GM23248 (cell line): ENCODE measurements around the gene ARHGEF25. TPM values are rescaled to one million over a fixed set of nuclear protein-coding genes. Genes with fewer than 3 reads are reported as not detected.
"Not testable (repeated sequence)": the region's sequence is repeated elsewhere in the genome, so short reads cannot be mapped to it uniquely, and the experiment has no call there.

Source experiments
- DNase-seq: peaks from one replicate; pipeline ENCODE4 v3.0.0-alpha.2; 2015
- H2AFZ ChIP-seq: fragments of 200-600 bp; sonication (generic); 2 replicates; pipeline ENCODE4 v1.6.1; 2016; ENCODE audit warnings: antibody characterized with exemption
- H3F3A ChIP-seq: fragments of 200-600 bp; sonication (generic); 2 replicates; pipeline ENCODE4 v1.6.1; 2016; ENCODE audit warnings: mild to moderate bottlenecking, antibody characterized with exemption, mixed run types; ENCODE audit not compliant: insufficient read depth
- H3K27ac ChIP-seq: fragments of 200-600 bp; sonication (generic); 2 replicates; pipeline ENCODE4 v1.5.1; 2016; ENCODE audit warnings: mild to moderate bottlenecking
- H3K27me3 ChIP-seq: fragments of 200-600 bp; sonication (generic); replicated peaks from 2 replicates; pipeline ENCODE4 v1.6.1; 2016; ENCODE audit warnings: mild to moderate bottlenecking; ENCODE audit not compliant: insufficient read depth
- H3K36me3 ChIP-seq: fragments of 200-600 bp; sonication (generic); 2 replicates; pipeline ENCODE4 v1.6.1; 2016; ENCODE audit warnings: low read depth, mild to moderate bottlenecking
- H3K4me1 ChIP-seq: fragments of 200-600 bp; sonication (generic); 2 replicates; pipeline ENCODE4 v1.6.1; 2016; ENCODE audit warnings: mild to moderate bottlenecking; ENCODE audit not compliant: insufficient read depth
- H3K4me2 ChIP-seq: fragments of 200-600 bp; sonication (generic); one replicate; pipeline ENCODE4 v1.6.1; 2016; ENCODE audit warnings: mild to moderate bottlenecking; ENCODE audit not compliant: unreplicated experiment
- H3K4me3 ChIP-seq: fragments of 200-600 bp; sonication (generic); 2 replicates; pipeline ENCODE4 v1.5.1; 2016; ENCODE audit warnings: mild to moderate bottlenecking
- H3K79me2 ChIP-seq: fragments of 200-600 bp; sonication (generic); 2 replicates; pipeline ENCODE4 v1.6.1; 2016; ENCODE audit warnings: mild to moderate bottlenecking; ENCODE audit not compliant: insufficient read depth
- H3K9ac ChIP-seq: fragments of 200-600 bp; sonication (generic); 2 replicates; pipeline ENCODE4 v1.6.1; 2016; ENCODE audit warnings: mild to moderate bottlenecking
- H3K9me2 ChIP-seq: fragments of 200-600 bp; sonication (generic); 2 replicates; pipeline ENCODE4 v1.6.1; 2016; ENCODE audit warnings: mixed run types, mild to moderate bottlenecking, moderate library complexity; ENCODE audit not compliant: insufficient read depth
- H3K9me3 ChIP-seq: fragments of 200-600 bp; sonication (generic); one replicate; pipeline ENCODE4 v1.6.1; 2017; ENCODE audit warnings: low read depth
- H4K20me1 ChIP-seq: fragments of 200-600 bp; sonication (generic); 2 replicates; pipeline ENCODE4 v1.6.0; 2016; ENCODE audit not compliant: insufficient read depth
- EZH2 ChIP-seq: fragments of 200-600 bp; sonication (generic); IDR thresholded peaks from 2 replicates; pipeline ENCODE4 v1.6.1; 2018; ENCODE audit warnings: antibody characterized with exemption, mild to moderate bottlenecking; ENCODE audit not compliant: insufficient read depth, poor library complexity, severe bottlenecking
- EZH2phosphoT487 ChIP-seq: fragments of 200-600 bp; sonication (generic); IDR thresholded peaks from 2 replicates; pipeline ENCODE4 v1.6.1; 2018; ENCODE audit warnings: antibody characterized with exemption, moderate library complexity, mild to moderate bottlenecking, low read depth; ENCODE audit not compliant: insufficient read depth
- WGBS, 2 experiments: methylation state at CpG; one replicate each; pipeline ENCODE4 v1.1.6; 2015 to 2017; ENCODE audit warnings: low lambda C conversion rate in 2 of 2, low coverage in 1 of 2; ENCODE audit errors: missing lambda C conversion rate in 2 of 2; 5-methylcytosine and 5-hydroxymethylcytosine counted together
- in situ Hi-C: fragments of 300-500 bp; cut with MboI; formaldehyde crosslinking; loops from 2 replicates; pipeline ENCODE4 v1.15.0; 2020
- polyA plus RNA-seq: library from polyadenylated mRNA; unstranded; fragments of >200 nt; fragmentation: Nextera tagmentation; extraction: Ambion mirVana; gene quantifications from 2 replicates; pipeline ENCODE4 v1.2.1, GENCODE V29; 2016
- total RNA-seq: library from RNA; depleted of rRNA; stranded (reverse); fragments of >200 nt; shearing (Covaris generic); gene quantifications from 2 replicates; pipeline ENCODE4 v1.2.3, GENCODE V29; 2014

Gene ARHGEF25
- total and polyA plus RNA-seq, 2 experiments from 2014 or later: 0.60 to 24.2 TPM

DNA sequence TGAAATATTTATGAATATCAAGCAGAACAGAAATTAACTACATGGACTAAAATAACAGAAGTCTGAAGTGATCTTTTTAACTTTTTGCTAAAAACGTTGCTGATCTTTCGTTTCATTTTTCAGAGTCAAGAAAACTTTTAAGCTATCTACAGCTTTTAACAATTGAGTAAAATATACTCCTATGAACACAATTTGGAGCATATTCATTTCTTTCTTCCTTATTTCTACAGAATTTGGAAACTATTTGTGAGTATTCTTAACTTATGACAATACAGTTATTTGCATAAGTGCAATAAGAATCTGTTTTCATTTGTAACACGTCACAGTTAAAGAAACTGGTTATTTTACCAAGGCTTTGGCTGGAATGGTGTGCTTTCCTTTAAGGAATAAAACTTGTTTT, 42.8 kb downstream of the ARHGEF25 start:
- Histone ChIP-seq H4K20me1 (no peaks in the 10 kb centered on the region), H3K36me3 (no peaks in the 10 kb centered on the region), H2AFZ (no peak overlapping the region), H3K9me3 (no peaks in the 10 kb centered on the region), H3K4me1 (no peaks in the 10 kb centered on the region), H3K4me2 (no peak overlapping the region), H3K9me2 (no peaks in the 10 kb centered on the region), H3K27me3 (peaks cover 14% of the 10 kb centered on the region; the same call in 1 of the 2 replicates), H3K4me3 (no peak overlapping the region), H3K9ac (no peak overlapping the region), H3F3A (no peaks in the 10 kb centered on the region), H3K27ac (no peak overlapping the region), H3K79me2 (no peaks in the 10 kb centered on the region)
- TF ChIP-seq EZH2phosphoT487: no peak
- TF ChIP-seq EZH2: no peak
- DNase-seq: no peak
- in situ Hi-C loops: no loop called here
- WGBS, 2 experiments: 8 to 16% methylated on average over 3 of the region's 3 CpGs

DNA sequence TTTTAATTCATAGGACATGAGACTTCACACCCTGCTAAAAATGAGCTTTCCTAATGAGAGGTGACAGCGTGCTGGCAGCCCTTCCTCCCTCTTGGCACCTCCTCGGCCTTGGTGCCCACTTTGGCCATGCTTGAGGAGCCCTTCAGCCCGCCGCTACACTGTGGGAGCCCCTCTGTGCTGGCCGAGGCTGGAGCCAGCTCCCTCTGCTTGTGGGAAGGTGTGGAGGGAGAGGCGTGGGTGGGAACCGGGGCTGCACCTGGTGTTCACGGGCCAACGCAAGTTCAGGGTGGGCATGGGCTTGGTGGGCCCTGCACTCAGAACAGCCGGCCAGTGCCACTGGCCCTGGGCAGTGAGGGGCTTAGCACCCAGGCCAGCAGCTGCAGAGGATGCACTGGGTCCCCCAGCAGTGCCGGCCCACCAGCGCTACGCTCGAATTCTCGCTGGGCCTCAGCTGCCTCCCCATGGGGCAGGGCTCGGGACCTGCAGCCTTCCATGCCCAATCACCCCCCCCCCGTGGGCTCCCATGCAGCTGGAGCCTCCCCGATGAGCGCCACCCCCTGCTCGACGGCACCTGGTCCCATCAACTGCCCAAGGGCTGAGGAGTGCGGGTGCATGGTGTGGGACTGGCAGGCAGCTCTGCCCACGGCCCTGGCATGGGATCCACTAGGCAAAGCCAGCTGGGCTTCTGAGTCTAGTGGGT, 44.5 kb downstream of the ARHGEF25 start:
- 58 to 62% methylated on average over 22 to 23 of the region's 23 CpGs for WGBS, 2 experiments
- Histone ChIP-seq H3K36me3 (no peaks in the 10 kb centered on the region), H3K9me2 (no peaks in the 10 kb centered on the region), H2AFZ (no peak overlapping the region), H3K9me3 (no peaks in the 10 kb centered on the region), H3F3A (no peaks in the 10 kb centered on the region), H4K20me1 (no peaks in the 10 kb centered on the region), H3K27ac (no peak overlapping the region), H3K4me3 (no peak overlapping the region), H3K9ac (no peak overlapping the region), H3K79me2 (no peaks in the 10 kb centered on the region), H3K4me1 (no peaks in the 10 kb centered on the region), H3K27me3 (peaks cover 14% of the 10 kb centered on the region; the same call in 1 of the 2 replicates), H3K4me2 (no peak overlapping the region)
- no peak for DNase-seq
- TF ChIP-seq EZH2 (no peak), EZH2phosphoT487 (no peak)
- in situ Hi-C loops: no loop called here

DNA sequence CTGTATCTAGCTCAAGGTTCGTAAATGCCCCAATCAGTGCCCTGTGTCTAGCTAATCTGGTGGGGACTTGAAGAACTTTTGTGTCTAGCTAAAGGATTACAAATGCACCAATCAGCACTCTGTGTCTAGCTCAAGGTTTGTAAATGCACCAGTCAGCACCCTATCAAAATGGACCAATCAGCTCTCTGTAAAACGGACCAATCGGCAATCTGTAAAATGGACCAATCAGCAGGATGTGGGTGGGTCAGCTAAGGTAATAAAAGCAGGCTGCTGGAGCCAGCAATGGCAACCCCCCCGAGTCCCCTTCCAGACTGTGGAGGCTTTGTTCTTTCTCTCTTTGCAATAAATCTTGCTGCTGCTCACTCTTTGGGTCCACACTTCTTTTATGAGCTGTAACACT, 45.2 kb downstream of the ARHGEF25 start:
- H3K36me3 ChIP-seq, H3K9ac ChIP-seq, H3K79me2 ChIP-seq, H2AFZ ChIP-seq, DNase-seq, H3K27ac ChIP-seq, H3K9me3 ChIP-seq, H3K4me2 ChIP-seq, H3K4me1 ChIP-seq, H3K9me2 ChIP-seq, H3F3A ChIP-seq, in situ Hi-C loops, H4K20me1 ChIP-seq, H3K4me3 ChIP-seq: not testable (repeated sequence)
- H3K27me3 ChIP-seq: peaks cover 14% of the 10 kb centered on the region; the same call in 1 of the 2 replicates
- 55 to 66% methylated on average over 4 of the region's 4 CpGs for WGBS, 2 experiments

DNA sequence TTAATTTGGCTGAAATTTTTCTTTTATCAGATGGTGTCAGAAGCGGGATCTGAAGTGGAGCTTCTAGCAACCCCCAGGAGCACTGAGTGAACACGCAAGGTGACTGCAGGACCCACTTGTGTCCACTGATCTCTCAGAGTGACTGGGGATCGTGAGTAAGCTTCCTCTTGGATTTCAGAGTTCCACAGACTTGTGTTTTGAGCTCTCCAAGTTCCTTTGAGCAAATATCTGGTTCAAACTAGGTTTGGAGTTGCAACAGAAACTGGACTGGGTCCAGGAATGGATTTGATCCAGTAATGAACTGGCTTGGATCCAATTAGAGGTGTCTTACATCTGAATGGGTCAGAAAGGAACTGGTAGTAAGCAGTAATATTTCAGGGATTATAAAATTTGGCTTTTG, 46.5 kb downstream of the ARHGEF25 start:
- TF ChIP-seq EZH2phosphoT487 (no peak), EZH2 (no peak)
- Histone ChIP-seq H3K36me3 (no peaks in the 10 kb centered on the region), H4K20me1 (no peaks in the 10 kb centered on the region), H3K9me3 (no peaks in the 10 kb centered on the region), H3K79me2 (no peaks in the 10 kb centered on the region), H3K4me2 (no peak overlapping the region), H3F3A (no peaks in the 10 kb centered on the region), H2AFZ (no peak overlapping the region), H3K27me3 (peaks cover 14% of the 10 kb centered on the region; the same call in 1 of the 2 replicates), H3K4me1 (no peaks in the 10 kb centered on the region), H3K9ac (no peak overlapping the region), H3K27ac (no peak overlapping the region), H3K4me3 (no peak overlapping the region), H3K9me2 (no peaks in the 10 kb centered on the region)
- peak; percentile 35 for DNase-seq
- WGBS, 2 experiments: 22 to 29% methylated on average over 3 of the region's 3 CpGs
- in situ Hi-C loops: no loop called here
